OCI-LY3 (cell line): Measurements from ENCODE around the gene TSR1.

Experiments used
- H2AFZ ChIP-seq: fragments of 200-600, 300-600 bp; shearing (Covaris generic); 2 replicates; pipeline ENCODE4 v1.6.0; 2014; ENCODE audit warnings: antibody characterized with exemption, low read depth, low read length
- H3K27ac ChIP-seq: fragments of 200-600, 300-600 bp; sonication (generic); 2 replicates; pipeline ENCODE4 v1.5.1; 2014; ENCODE audit warnings: mild to moderate bottlenecking, low read length, moderate library complexity, mixed read lengths
- H3K27me3 ChIP-seq: fragments of 200-600, 300-600 bp; sonication (generic); 2 replicates; pipeline ENCODE4 v1.6.1; 2014; ENCODE audit warnings: low read depth, low read length, mixed read lengths
- H3K36me3 ChIP-seq: fragments of 200-600, 300-600 bp; sonication (generic); replicated peaks from 2 replicates; pipeline ENCODE3; 2014; ENCODE audit warnings: low read depth, low read length, mixed read lengths
- H3K4me1 ChIP-seq: fragments of 300-600, 200-600 bp; sonication (generic); 2 replicates; pipeline ENCODE4 v1.6.1; 2014; ENCODE audit warnings: low read length, mixed read lengths
- H3K4me2 ChIP-seq: fragments of 200-600, 300-600 bp; sonication (generic); 2 replicates; pipeline ENCODE4 v1.6.1; 2014; ENCODE audit warnings: low read length, mixed read lengths
- H3K4me3 ChIP-seq: fragments of 300-600, 200-600 bp; sonication (generic); 2 replicates; pipeline ENCODE4 v1.5.1; 2014; ENCODE audit warnings: antibody characterized with exemption, mild to moderate bottlenecking, low read length, moderate library complexity
- H3K79me2 ChIP-seq: fragments of 300-600, 200-600 bp; shearing (Covaris generic); 2 replicates; pipeline ENCODE4 v1.6.1; 2014; ENCODE audit warnings: mild to moderate bottlenecking, low read length, mixed read lengths
- H3K9ac ChIP-seq: fragments of 300-600, 200-600 bp; shearing (Covaris generic); 2 replicates; pipeline ENCODE4 v1.6.0; 2014; ENCODE audit warnings: mild to moderate bottlenecking, low read length, moderate library complexity
- H3K9me3 ChIP-seq: fragments of 200-600, 300-600 bp; shearing (Covaris generic); 2 replicates; pipeline ENCODE4 v1.6.1; 2014; ENCODE audit warnings: low read length, mixed read lengths; ENCODE audit not compliant: insufficient read depth
- H4K20me1 ChIP-seq: fragments of 200-600, 300-600 bp; sonication (generic); 2 replicates; pipeline ENCODE4 v1.6.1; 2016; ENCODE audit warnings: low read length, mixed read lengths; ENCODE audit not compliant: insufficient read depth
- EZH2phosphoT487 ChIP-seq: fragments of 200-600 bp; shearing (Covaris generic); IDR thresholded peaks from 2 replicates; pipeline ENCODE4 v1.6.1; 2018; ENCODE audit warnings: antibody characterized with exemption, mixed run types, low read depth
- TF ChIP-seq, protein P1 (sequence below): fragments of 200-600, 300-600 bp; sonication (generic); IDR thresholded peaks from 2 replicates; pipeline ENCODE4 v1.5.1; 2014; ENCODE audit warnings: antibody characterized with exemption, low read length, low read depth

TSR1 gene

DNA sequence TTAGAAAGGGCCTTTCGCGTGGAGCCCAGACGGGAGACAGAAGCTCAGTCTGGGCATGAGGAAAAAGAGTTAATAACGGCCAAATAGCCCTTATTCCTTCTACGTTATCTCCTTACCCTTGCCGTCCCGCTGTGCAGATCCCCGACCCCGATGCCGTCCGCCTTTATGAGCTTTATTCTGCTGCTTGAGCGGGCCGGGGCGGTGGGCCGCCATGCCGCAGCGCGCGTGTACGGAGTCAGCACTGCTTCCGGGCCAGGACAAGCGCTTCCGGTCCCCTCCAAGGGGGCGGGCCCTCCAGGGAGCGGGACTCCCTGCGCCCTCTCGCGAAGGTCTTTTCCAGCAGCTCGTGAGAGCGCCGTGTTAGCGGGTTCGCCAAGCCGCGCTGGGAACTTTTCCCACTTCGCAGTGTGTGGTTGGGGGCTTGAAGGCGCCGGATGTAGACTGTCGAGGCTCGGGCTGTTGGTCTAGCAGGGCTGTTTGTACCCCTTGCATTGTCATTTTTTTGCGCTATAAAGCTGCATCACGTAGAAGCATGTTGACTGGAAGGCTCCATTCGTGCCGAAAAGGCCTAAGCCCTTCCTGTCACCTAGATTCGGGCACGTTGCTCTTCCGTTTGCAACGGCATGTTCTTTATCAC, at the start of gene TSR1:
Gene TSR1 (minus strand): TSS at position 243 of the 637 bp plus-strand sequence. CDS start 30 bp downstream, at position 213.
- peaks cover 45% of the 10 kb centered on the region for H3K79me2 ChIP-seq
- H3K27me3 ChIP-seq, result no peaks in the 10 kb centered on the region
- H3K9me3 ChIP-seq, result no peaks in the 10 kb centered on the region
- peak within 1 kb of the TSS; percentile 22; the same call in 1 of the 2 replicates for H2AFZ ChIP-seq
- peak within 1 kb of the TSS; percentile 91 for H3K4me3 ChIP-seq
- TF ChIP-seq EZH2phosphoT487, result no peak
- TF ChIP-seq, protein P1, sequence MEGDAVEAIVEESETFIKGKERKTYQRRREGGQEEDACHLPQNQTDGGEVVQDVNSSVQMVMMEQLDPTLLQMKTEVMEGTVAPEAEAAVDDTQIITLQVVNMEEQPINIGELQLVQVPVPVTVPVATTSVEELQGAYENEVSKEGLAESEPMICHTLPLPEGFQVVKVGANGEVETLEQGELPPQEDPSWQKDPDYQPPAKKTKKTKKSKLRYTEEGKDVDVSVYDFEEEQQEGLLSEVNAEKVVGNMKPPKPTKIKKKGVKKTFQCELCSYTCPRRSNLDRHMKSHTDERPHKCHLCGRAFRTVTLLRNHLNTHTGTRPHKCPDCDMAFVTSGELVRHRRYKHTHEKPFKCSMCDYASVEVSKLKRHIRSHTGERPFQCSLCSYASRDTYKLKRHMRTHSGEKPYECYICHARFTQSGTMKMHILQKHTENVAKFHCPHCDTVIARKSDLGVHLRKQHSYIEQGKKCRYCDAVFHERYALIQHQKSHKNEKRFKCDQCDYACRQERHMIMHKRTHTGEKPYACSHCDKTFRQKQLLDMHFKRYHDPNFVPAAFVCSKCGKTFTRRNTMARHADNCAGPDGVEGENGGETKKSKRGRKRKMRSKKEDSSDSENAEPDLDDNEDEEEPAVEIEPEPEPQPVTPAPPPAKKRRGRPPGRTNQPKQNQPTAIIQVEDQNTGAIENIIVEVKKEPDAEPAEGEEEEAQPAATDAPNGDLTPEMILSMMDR, result peak; percentile 24; the same call in 1 of the 2 replicates
- H4K20me1 ChIP-seq, result no peaks in the 10 kb centered on the region
- peaks cover 12% of the 10 kb centered on the region for H3K4me1 ChIP-seq
- H3K27ac ChIP-seq, result peak within 1 kb of the TSS; percentile 55
- peak within 1 kb of the TSS; percentile 93 for H3K4me2 ChIP-seq
- peak within 1 kb of the TSS; percentile 91 for H3K9ac ChIP-seq
- peaks cover 34% of the 10 kb centered on the region for H3K36me3 ChIP-seq

DNA sequence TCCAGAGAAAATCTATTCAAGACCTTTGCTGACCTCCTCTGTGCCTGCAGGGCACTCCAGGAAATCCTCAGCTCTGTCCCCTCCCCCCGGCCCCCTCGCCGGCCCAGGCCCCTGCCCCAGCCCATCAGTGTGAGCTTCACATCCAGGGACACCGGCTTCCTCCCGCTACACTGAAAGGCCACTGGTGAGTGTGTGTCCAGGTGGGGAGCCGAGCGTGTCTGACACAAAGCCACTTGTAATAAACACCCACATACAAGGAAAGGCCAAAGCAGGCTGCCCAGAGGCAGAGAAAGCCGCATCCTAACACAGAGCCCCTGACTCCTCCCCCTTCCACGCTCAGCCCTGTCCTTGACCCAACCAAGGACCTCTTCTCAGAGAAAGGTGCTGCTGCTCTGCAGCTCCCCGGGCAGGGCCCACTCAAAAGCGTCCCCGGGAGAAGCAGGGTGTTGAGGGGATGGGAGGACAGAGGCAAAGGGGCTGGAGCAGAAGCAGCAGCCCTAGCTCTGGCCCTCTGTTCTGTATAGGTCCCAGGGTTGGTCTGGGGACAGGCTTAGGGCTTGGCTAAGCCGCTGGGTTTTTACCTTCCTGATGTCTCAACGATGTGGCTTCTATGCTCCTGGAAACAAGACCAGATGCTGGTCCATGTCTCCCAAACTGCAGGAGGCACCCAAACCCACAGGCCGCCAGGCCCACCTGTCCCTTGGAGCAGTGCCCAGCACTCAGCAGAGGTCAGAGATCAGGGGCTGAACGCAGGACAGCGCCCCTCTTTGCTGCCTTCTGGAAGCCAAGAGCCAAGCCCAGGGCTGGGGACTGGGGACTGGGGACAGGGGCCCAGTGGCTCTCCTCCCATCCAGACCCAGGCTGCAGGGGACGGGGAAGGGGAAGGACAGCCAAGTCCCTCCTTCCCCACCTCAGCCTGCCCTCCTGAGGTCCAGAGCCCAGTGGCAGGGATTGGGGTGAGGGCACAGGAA, 49.3 kb upstream of the TSR1 start:
- Histone ChIP-seq H3K27me3 (no peaks in the 10 kb centered on the region), H4K20me1 (no peaks in the 10 kb centered on the region), H3K79me2 (no peaks in the 10 kb centered on the region), H3K9ac (no peak overlapping the region), H3K36me3 (no peaks in the 10 kb centered on the region), H3K4me2 (no peak overlapping the region), H2AFZ (no peak overlapping the region), H3K4me1 (no peaks in the 10 kb centered on the region), H3K27ac (no peak overlapping the region), H3K4me3 (no peak overlapping the region), H3K9me3 (no peaks in the 10 kb centered on the region)
- TF ChIP-seq EZH2phosphoT487, result no peak
- TF ChIP-seq, protein P1, result no peak

DNA sequence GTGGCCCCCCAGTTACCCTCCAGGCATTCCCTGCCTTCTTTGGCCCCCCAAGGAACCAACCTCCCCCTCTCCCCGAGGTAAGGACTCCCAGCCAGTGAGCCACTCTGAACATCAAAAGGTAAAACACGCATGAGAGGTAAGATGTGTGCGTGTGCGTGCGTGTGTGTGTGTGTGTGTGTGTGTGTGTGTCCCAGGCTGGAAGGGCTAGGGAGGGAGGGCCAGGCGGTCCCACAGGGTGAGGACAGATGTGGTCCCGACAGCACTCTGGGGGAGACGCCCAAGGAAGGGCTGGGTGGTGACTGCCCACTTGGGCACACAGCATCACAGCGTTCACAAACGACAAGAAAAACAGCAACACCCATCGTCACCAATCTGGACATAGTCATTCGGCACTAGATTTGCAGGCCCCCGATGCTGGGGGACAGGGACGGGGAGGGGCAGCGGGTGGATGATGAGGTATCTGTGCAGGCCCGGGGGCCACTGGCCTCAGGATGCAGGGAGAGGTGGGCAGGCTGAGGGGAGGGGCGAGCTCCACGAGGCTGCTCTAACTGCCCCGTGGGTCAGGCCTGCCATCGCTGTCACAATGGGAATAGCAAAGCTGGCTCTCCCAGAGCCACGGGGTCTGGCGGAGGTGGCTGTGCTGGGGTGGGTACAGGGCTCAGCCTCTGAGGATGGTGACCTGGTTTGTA, 48.3 kb upstream of the TSR1 start:
- TF ChIP-seq, protein P1, result no peak
- TF ChIP-seq EZH2phosphoT487, result no peak

More for the DNA sequence above, 48.3 kb upstream of the TSR1 start:
- Histone ChIP-seq H3K4me3 (no peak overlapping the region), H3K27ac (no peak overlapping the region), H3K36me3 (no peaks in the 10 kb centered on the region), H3K79me2 (no peaks in the 10 kb centered on the region), H3K27me3 (no peaks in the 10 kb centered on the region), H3K9me3 (no peaks in the 10 kb centered on the region), H3K9ac (no peak overlapping the region), H4K20me1 (no peaks in the 10 kb centered on the region), H3K4me1 (no peaks in the 10 kb centered on the region), H3K4me2 (no peak overlapping the region), H2AFZ (no peak overlapping the region)
